Upper lobe of left lung (tissue), 4 donors: ENCODE results near the gene TCEAL9.

ENCODE experiments used
- POLR2A ChIP-seq, 4 donors: fragments of 450-650 bp; IDR thresholded peaks; one replicate each; pipeline ENCODE4 v1.5.1; 2016 to 2017; ENCODE audit warnings: antibody characterized with exemption in 4 of 4, mild to moderate bottlenecking in 2 of 4
- TF ChIP-seq, protein P1 (sequence below), 6 experiments: fragments of 450-650 bp in 4 of 6; fragments of 200-600 bp in 2 of 6; sonication (generic) in 2 of 6; IDR thresholded peaks; one replicate each; pipeline ENCODE4 v1.5.1; 2016 to 2019; ENCODE audit warnings: antibody characterized with exemption in 6 of 6

DNA sequence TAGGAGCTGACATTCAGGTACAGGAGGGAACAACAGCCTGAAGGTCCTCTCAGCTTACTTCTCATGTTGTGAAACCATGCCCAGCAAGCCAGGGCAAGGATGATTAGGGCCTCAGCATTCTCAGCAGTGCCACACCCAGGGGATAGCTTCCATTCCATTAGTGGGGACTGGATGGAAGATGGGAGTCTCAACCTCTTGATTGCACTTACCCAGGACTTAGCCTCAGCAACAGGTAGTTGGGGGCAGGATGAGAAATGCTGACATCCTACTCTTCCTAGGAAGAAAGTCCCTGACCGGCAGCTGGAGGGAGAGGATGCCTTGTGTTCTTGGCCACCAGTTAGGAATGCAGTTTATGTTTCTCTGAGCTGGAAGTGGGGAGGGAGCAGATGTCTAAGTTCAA, 11.2 kb downstream of the TCEAL9 start:
- TF ChIP-seq, protein P1, sequence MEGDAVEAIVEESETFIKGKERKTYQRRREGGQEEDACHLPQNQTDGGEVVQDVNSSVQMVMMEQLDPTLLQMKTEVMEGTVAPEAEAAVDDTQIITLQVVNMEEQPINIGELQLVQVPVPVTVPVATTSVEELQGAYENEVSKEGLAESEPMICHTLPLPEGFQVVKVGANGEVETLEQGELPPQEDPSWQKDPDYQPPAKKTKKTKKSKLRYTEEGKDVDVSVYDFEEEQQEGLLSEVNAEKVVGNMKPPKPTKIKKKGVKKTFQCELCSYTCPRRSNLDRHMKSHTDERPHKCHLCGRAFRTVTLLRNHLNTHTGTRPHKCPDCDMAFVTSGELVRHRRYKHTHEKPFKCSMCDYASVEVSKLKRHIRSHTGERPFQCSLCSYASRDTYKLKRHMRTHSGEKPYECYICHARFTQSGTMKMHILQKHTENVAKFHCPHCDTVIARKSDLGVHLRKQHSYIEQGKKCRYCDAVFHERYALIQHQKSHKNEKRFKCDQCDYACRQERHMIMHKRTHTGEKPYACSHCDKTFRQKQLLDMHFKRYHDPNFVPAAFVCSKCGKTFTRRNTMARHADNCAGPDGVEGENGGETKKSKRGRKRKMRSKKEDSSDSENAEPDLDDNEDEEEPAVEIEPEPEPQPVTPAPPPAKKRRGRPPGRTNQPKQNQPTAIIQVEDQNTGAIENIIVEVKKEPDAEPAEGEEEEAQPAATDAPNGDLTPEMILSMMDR (IDR thresholded peaks at IDR 0.05), result no peak
- TF ChIP-seq POLR2A (IDR thresholded peaks at IDR 0.05), result no peak
